Stimulated activated CD8-positive, alpha-beta memory T cell treated with anti-CD3 and anti-CD28 coated beads, Interleukin-12 subunit alpha, Interleukin-12 subunit beta, amount 100 ng/mL, for 24 hours (primary cell): ENCODE results near the gene ERFE.

Experiments
- DNase-seq: peaks from one replicate; pipeline ENCODE4 v3.0.0-alpha.2; 2020; ENCODE audit errors: extremely low read depth

Gene ERFE

DNA sequence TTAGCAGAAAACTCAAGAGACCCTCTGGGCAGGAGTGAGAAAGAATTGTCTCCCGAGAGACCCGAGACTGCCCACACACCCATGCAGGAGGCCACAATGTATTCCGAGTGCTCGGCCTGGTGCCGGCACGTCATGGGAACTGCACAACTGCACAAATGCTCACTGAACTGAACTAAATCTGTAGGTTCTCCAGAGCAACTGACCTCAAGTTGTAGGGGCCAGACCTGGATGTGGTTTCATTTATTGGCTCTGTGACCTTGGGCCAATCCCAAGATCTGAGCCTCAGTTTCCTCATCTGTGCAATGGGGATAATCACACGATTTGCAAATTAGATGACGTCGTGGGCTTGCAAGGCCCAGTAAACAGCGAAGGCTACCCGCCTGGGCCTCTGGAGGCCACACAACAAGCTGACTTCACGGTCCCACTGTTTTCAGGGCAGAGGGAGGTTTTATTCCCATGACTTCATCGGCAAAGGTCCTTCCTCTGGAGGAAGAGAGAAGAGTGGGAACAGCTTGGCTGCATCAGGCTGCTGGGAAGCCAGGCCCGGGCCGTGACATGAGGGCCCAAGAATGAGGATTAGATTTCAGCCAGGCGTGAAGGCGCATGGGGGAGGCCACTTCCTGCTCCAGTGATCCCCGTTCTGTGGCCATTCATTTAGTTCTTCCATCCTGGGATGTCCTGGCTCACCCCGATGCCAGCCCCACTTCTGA, 3.6 kb upstream of the ERFE start:
- DNase-seq: no peak

DNA sequence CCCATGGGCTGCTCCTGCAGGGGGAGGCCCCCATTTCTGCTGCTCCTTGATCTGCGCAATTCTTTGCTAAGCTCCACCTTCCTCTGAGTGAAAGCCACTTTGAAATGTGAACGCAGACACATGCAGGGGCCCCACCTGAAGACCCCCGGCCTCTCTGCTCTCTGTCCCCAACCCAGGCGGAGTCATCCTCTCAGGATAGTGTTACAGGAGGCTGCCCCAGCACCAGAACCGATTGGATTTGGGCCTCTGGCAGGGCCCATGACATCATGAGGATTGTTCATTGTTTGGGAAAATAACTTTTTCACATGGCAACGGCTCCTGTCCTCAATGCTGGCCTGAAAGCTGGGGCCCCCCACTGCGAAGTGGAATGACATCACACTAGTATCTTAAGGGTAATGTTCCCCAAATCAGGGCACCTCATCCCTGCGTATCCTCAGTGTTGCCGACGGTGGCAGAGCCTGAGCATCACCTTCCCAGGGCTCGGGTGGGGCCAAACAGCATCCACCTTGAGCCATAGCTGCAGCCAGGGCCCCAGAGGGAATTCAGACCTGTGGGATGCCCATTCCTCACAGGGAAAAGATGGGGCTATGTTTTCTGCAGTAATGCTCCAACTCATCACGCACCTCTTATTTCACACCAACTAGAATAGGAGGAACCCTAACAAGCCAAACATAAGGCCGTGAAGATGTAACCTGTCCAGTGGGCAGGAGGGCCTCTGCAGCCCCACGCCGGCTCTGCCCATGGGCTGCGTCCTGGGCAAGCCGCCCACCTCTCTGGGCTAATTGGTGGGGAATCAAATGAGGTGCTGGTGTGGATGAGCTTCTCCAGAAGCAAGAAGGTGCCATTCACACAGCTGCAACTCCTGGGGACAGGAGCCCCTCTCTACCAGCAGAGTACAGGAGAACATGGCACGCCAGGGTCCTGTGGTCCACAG, 2.7 kb upstream of the ERFE start:
- no peak for DNase-seq

DNA sequence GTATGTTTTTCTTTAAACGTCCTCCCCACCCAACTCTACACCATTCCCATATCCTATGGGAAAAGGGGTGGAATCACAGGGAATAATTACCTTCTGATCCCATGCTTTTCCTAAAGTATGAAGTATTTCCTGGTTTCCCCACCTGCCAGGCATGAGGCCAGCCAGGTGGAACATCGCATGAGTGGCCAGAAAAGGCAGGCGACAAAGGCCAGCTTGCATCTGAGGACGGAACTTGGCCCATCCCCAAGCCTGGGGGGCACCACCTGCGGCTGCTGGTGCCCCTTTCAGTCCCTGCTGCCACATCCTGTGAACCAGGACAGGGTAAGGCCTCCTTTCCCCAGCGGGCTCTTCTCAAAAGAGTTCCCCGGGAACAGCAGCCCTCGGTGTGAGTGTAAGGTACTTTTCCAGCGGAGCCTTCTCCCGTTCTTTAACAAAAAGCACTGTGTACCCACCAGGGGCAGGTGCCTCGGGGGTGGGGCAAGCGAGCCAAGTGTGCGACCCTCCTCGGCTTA, 1.2 kb upstream of the ERFE start:
- no peak for DNase-seq

DNA sequence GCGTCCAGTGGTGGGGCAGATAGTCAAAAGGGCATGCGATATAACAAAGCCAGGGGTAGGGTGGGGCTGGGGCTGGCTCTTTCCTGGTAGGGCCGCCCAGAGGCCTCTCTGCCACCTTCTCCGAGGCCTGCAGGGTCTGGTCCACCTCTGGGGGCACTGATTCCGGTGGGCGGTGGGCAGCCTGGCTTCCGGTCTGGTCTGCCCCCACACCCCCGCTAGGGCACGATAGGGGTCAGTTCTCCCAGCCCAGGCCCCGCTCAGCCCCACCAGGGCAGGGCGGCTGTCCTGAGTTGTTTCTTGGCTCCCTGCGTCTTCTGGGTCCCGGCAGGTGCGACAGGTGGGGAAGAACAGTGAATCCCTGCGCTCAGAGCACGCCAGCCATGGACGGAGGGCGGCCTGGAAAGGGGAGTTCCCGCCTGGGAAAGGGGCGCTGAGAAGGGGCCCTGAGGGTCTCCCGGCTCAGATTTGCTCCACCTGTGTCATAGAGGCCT, 707 bp upstream of the ERFE start:
- DNase-seq: no peak

DNA sequence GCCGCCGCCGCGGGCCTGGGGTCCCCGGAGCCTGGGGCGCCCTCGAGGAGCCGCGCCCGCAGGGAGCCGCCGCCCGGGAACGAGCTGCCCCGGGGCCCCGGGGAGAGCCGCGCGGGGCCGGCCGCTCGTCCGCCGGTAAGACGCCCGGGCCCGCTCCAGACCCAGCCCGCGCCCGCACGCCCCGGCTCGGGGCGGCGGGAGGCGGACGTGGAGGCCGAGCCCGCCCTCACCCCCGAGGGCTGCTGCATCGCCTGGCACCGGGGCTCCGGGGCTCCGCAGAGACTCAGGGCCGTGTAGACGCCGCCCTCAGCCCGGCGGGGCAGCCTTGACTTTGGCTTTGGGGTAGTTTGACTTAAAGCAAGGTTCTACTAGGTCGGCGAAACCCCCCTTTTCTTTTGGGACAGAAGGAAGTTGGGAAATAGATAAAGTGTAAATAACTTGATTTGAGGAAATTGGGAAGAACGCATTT, 335 bp downstream of the ERFE start:
- DNase-seq: no peak

DNA sequence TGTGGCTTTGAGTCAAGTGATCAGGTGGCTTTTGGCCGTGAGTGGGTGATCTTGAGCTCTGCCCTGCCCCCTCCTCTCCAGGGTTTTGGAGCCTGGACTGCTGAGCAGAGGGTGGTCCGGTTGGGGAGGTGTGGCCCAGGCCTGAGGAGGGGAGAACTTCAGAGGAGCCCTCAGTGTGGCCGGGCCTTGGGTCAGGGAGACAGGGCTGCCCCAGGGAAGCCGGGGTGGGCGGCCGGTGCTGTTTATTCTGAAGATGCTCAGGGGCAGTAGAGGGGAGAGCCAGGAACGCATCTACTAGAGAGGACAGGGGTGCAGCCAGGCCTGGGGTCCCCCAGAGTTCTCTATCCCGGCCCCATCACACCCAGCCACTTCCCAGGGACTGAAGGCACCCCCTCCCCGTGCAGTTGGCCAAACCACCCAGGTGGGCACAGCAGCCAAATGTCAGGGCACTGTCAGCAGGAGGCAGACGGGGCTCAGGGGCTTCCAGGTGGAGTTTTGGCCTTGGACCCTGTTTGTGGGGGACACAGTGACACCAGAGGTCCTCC, 963 bp downstream of the ERFE start:
- DNase-seq: no peak

DNA sequence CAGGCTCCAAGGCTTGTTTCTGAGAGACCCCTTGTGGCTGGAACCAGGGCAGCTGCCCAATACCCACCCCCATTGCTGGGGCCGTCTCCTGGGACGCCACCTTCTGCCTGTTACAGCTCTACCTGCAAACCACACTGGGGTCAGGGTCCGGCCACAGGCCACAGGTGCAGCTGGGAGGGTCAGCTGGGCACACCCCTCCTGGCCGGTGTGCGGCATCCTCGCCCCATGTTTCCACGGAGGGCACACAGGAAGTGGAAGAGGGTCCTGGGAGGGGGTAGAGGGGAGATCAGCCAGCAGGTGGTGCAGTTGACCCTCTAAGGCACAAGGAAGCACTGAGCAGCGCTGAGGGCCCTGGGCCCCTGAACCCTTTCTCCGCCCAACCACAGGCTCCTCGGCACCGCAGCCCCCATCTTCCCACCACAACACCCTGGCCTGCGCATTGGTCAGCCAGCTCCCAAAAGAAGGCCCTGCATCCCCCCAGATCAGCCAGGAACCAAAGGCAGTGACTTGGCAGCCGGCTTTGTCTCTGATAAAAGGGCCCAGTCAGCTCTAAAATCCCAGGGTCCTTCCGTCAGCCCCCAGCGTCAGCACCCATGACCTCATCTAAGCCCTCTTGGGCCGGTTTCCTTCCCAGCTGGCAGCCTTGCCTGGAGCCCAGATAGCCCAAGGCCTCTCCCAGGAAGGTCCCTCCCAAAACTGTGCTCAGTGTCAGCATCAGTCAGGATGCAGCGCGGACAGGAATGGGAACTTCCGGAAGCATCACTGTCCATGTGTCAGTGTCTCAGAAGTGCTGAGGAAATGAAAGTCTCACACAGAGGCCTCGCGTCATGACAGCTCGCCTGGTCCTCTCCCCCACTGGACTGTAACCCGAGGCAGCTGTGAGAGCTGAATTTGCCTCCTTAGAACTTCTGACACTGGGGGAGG, 1.7 kb downstream of the ERFE start:
- DNase-seq: no peak

DNA sequence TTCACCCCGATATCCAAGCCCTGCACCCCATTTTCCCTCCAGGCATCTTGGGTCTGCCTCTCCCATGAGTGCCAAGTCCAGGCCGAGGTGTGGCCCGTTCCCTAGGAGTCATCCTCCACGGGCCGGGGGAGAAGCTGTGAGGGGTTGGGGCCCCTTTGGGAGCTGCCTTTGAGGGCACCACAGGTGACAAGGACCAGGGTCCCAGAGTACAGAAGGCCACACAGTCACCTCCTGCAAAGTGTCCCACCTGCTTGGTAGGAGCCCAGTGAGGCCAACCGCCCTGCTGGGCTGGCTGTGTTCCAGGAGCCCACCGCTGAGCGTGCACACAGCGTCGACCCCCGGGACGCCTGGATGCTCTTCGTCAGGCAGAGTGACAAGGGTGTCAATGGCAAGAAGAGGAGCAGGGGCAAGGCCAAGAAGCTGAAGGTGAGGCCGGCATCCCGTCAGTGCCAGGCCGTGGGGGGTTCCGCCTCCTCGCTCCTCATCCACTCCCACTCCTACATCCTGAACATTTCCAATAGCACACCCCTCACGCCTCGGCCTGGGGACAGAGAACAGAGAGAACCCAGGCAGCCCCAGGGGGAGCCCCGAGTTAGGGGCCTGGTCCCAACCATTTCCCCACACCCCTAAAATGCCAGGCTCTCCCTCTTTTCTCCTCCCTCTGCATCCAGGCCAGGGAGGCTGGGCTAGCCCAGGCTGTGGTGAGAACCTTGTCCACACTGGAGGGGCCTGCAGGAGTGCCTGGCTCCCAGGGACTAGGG, 2.7 kb downstream of the ERFE start:
- DNase-seq: no peak

DNA sequence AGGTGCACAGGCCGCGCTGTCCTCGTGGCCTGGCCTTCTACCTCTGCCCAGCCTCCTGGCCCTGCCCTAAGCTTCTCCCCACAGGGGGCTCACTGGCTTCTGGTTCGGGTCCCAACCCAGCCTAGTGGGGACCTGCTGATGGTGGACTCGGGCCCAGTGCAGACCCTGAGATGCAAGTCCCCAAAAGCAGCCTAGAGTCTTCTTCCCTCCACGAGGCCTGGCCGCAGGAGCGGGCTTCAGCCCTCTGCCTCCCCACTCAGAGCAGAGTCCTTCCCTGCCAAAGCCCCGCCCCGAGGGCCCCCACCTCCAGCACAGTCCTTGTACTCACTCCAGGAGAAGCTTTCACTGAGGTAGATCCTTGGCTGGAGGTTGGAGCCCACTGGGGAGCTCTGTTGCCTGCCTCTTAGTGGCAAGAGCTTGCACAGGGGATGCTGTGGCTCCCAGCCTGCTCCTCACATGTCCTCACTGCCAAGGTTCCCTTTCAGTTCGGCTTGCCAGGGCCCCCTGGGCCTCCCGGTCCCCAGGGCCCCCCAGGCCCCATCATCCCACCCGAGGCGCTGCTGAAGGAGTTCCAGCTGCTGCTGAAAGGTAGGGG, 3.6 kb downstream of the ERFE start:
- DNase-seq: no peak

DNA sequence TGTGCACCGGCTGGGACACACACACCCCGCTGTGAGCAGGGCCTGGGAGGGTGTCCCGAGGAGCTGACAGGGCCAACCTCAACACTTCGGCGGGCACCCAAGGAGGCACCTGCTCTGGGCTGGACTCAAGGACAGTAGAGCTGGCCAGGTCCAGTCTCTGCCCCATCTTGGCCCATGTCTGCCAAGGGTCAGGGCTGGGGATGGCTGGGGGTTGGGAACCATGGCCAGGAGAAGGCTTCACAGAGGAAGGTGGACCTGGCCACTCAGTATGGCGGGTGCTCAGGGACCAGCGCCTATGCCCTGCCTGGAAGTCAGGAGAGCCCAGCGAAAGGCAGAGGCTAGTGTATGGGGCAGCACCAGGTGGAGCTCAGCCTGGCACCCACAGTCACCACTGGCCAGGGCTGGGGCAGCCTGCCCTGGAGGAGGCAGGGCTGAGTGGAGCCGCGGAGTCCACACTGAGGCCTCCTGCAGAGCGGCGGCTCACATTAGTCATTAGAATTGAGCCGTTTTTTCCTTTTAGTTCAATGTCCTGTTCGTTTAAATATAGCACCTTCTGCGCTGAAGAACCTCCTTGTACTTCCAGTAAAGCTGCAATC, 4.2 kb downstream of the ERFE start:
- DNase-seq: no peak

DNA sequence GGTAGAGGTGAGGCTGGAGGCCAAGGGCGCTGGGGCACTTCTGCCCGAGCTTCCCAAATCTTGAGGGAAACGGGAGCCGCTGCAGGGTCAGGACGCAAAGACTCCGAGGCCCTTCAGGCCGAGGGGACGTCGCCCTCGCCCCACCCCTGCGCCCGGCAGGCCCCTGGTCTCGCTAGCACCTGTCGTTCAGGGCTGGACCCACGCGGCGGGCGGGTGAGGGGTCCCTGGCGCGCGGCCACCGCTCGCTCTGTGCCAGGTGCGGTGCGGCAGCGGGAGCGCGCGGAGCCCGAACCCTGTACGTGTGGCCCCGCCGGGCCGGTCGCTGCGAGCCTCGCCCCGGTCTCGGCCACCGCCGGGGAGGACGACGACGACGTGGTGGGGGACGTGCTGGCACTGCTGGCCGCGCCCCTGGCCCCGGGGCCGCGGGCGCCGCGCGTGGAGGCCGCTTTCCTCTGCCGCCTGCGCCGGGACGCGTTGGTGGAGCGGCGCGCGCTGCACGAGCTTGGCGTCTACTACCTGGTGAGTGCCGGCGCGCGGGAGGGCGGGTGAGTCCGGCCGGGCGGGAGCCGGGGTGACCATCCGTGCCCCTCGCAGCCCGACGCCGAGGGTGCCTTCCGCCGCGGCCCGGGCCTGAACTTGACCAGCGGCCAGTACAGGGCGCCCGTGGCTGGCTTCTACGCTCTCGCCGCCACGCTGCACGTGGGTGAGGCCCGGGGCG, 4.9 kb downstream of the ERFE start:
- no peak for DNase-seq

DNA sequence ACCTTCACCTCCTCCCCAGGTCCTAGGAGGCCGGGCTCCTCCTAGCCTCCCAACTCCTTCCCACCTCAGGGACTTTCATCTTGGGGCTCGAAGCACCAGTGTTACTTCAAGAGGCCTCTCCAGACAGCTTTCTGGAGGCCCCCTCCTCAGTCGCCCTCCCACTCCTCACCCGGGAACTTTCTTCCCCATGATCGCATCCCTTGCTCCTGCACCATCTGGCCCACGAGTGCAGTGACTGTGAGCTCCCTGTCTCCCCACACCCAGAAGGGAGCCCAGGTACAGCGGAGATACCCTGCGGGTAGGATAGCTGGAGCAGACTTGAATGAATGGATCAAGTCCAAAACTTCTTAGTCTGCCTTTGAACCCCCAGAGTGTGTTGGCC, 6.1 kb downstream of the ERFE start:
- DNase-seq: no peak

DNA sequence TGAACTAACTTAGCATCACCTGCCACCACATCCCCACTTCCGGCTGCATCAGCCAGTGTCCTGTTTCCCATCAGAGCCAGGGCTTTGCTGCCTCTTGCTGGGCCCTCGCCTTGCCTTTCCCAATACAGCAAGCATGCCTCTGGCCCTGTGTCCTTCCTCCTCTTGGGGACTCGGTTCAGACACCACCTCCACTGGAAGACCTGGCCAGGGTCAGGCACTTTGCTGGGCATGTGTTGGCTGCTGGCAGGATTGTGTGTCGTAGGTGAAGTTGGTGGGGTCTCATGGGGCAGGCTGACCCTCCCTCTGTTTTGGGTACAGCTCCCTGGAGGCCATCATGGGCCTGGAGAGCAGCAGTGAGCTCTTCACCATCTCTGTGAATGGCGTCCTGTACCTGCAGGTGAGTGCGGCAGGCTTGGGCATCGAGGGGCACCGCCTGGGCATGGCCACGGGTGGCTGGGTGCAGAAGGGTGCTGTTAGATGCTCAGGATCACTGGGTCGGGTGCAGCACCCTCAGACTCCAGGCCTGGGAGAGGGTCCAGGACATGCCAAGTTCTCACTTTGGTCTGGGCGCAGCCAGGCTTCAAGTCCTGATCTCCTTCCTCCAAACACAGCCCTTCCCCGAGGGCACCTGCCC, 6.6 kb downstream of the ERFE start:
- no peak for DNase-seq

DNA sequence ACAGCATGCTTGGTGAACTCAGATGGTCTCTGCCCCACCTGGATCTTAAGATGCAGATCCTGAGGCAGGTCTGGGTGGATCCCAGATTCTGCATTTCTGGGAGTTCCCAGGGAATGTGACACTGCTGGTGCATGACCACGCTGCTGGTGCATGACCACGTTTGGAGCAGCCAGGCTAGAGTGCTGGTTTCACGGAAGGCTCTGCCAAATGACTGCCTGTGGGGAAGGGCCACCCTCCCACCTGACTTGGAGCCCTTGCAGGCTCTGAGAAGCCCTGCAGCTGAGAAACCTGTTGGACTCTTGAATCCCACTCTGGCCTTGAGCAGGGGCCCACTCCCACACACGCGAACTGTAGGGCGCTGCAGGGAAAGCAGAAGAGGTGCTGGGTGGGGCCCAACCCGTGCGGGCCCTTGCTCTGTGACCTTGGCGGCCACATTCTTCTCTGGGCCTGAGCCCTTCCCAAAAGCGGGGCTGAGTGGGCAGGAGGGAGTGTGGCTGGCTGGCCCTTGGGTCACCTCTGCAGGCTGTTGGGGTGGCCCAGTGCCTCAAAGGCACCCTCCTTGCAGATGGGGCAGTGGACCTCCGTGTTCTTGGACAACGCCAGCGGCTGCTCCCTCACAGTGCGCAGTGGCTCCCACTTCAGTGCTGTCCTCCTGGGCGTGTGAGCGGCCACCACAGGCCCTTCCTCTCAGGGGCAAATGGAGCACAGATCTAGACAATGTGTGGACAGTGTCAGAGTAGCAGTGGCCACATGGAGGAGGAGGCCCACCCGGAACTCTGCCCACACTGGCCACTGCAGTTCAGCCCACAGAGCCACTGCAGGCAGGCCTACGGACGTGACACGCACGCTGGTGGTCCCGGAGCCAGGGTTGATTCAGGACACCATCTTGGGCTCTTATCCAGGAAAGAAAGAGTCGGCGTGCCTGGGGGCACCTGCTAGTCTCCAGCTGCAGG, 7.9 kb downstream of the ERFE start:
- no peak for DNase-seq

DNA sequence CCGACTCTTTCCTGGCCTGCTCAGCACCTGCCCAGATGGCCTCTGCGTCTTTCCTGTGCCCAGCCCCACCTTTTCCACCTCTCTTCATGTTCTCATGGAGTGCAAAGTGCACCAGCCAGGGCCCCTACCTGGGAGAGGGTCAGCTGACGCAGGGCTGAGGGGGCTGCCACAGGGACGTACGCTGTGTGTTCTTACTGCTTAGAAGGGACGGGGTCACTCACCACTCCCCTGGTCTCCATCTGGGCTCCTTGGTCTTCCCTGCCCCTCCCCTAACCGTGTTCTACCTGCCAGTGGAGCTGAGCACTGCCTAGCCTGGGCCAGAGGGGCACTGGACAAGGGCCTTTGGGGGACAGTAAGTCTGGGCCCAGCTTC, 8.6 kb downstream of the ERFE start:
- no peak for DNase-seq

DNA sequence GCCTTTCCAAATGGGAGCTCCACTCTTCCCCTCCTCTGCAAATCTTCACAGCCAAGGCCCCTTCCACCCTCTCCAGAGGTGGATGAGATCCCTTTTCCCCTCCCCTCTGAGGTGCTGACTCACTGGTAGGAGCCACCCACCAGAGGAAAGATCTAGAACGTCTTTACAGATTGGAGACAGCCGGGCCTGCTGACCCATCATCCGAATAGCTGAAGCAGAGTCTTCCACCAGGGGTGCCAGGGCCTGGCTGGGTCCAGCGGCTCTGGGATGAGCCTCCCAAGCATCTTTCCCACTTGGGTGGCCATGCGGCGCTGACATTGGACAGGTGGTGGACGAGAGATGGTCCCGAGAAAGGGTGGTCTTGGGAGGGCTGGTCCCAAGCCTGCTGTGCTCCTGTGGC, 9.0 kb downstream of the ERFE start:
- no peak for DNase-seq

DNA sequence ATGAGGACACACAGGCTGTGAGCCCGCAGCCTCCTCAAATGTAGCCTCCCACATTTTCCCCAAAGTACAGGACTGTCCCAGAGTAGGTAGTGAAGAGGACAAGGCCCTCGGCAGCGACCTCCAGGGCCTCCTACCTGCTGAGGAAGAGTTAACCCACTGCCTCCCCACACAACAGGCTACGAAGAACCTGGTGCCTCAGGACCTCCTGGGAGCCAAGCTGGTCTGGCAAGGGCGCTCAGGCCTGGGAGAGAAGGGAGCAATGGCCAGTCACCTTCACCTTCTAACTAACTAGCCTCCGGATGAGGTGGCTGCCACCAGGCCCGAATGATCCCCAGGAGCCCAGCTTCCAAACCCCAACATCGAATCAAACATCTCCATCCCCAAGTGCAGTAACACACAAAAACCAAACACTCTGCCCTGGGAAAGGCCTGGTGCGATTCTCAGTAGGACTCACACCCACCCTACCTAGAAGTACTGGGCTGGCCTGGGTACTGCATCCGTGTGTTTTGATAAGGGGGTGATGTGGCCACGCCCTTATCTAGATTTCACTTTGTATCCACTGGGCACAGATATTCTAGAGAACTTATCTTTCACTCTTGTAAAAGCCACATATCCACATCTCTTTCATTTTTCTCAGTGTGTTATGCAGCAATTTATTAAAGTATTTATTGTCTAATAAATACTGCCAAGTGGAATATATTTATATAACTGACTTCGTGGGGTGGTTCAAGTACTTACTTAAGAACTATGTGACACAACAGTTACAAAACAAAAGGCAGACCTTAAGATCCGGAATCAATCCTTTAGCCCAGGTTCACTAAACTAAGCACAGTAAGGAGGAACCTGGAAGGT, 9.7 kb downstream of the ERFE start:
- no peak for DNase-seq
